Measurements from ENCODE around the gene ZBTB12.
"Not testable (repeated sequence)": the region's sequence is repeated elsewhere in the genome, so short reads cannot be mapped to it uniquely, and the experiment has no call there.

The ZBTB12 gene

DNA sequence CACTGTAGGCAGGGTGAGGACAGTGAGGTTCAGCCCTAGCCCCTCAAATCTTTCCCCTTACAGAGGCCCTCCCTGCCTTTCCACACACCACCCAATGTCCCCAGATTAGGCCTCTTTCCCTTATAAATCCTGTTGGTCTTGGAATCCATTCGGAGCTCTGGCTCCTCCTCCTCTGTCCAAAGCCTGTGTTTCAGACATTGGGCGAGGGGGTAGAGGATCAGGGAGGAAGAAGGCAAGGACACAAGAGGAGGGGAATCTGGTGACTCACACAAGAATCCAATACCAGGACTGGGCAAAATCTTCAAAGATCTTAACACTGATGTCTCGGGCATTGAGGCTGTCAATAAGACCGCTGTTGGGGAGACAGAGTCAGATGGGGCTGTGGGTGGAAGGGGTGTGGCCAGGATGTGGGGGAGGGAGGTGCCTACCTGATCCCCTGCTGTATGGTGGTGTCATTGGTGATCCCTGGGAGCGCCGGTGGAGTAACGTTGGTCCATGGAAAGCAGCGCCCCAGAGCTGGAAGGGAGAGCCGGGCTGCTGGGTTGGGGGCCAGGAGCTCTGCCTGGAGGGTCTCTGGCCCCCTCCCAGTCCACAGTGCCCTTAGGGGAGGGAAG, 30.7 kb downstream of the ZBTB12 start:
- DNase-seq, result peak; percentile 50

DNA sequence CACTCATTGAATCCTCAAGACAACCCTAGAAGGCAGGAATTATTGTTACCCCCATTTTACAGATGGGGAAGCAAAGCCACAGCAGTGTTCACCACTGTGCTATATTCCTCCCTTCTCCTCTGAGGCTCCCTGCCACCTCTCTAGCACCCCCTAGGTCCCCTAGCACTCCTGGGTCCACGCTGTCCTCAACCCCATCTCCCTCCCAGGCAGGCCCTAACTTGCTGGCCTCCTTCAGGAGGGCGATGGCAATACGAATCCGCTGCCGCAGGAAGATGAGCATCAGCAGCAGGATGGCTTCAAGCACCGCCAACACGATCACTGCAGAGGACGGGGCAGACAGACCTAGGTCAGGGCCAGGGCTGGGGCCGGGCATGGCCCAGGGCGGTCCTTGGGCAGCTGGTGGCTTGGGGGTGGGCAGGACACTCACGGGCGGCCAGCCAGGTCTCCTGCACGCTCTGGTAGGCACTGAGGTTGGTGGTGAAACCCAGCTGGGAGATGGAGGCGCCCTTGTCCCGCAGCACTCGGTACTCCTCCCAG, 31.4 kb downstream of the ZBTB12 start:
- DNase-seq, result no peak

GRCh38 chr6:31869343-31869742, 32.5 kb downstream of the ZBTB12 start:
- DNase-seq, result no peak

DNA sequence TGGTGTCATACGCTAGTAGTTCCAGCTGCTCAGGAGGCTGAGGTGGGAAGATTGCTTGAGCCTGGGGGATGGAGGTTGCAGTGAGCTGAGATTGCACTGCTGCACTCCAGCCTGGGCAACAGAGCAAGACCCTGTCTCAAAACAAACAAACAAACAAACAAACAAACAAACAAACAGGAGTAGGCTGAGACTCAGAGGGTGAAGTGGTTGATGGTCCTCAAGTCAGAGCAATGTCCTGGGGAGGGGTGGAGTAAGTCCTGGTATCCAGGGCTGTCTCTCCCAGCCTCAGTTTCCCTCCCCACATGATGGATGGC, 33.3 kb downstream of the ZBTB12 start:
- DNase-seq, result not testable (repeated sequence)

DNA sequence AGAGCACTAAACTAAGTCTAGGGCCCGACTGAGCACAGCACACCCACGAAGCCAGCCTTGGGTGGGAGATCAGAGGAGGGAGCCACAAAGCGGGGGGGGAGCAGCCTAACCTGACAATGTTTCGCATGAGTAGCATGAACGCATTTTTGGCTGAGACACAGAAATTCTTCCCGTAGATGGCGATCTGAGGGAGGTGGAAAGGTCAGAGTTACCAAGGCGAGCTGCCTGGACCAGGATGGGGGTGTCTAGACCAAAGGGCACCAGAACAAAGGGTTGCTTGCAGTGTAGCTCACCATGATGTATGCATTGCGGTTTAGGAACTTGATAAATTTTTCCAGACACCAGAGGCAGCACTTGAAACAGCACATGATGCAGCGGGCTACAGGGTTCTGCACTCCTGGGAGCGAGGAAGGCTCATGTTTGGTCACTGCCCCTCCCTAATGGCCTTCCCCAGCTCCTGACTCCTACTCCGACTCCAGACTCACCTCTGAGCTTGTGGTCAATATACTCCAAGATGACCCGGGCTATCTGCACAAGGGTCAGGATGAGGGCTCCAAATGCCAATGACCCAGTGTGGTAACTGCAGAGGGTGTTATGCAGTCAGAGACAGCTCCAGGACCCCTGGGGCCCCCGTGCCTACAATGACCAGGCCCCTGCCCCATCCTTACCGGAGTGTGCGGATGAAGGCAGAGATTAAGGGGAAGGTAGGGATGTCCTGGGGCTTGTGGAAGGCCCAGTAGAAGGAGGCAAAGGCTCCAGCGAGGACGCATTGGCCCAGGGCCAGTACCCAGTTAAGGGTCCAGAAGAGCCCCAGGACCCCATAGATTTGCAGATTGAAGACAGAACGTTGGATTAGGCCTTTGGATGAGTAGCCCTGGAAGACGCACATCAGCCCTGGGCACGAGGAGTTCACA, 36.4 kb downstream of the ZBTB12 start:
- DNase-seq, result no peak

- DNase-seq, result no peak
These were observed 37.1 kb downstream of the ZBTB12 start for GRCh38 chr6:31864818-31865204.

DNA sequence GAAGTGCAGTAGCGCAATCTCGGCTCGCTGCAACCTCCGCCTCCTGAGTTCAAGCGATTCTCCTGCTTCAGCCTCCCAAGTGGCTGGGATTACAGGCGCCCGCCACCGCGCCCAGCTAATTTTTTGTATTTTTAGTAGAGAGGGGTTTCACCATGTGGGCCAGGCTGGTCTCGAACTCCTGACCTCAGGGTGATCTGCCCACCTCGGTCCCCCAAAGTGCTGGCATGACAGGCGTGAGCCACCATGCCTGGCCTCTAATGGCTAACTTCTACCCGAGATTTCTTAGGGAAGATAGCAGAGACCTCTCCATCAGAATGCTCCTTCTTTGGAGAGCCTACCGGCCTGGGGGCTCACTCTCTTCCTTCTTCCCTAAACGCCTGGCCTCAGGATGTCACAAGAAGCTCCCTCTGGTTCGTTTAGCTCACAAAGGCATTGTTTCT, 37.7 kb downstream of the ZBTB12 start:
- DNase-seq, result not testable (repeated sequence)

DNA sequence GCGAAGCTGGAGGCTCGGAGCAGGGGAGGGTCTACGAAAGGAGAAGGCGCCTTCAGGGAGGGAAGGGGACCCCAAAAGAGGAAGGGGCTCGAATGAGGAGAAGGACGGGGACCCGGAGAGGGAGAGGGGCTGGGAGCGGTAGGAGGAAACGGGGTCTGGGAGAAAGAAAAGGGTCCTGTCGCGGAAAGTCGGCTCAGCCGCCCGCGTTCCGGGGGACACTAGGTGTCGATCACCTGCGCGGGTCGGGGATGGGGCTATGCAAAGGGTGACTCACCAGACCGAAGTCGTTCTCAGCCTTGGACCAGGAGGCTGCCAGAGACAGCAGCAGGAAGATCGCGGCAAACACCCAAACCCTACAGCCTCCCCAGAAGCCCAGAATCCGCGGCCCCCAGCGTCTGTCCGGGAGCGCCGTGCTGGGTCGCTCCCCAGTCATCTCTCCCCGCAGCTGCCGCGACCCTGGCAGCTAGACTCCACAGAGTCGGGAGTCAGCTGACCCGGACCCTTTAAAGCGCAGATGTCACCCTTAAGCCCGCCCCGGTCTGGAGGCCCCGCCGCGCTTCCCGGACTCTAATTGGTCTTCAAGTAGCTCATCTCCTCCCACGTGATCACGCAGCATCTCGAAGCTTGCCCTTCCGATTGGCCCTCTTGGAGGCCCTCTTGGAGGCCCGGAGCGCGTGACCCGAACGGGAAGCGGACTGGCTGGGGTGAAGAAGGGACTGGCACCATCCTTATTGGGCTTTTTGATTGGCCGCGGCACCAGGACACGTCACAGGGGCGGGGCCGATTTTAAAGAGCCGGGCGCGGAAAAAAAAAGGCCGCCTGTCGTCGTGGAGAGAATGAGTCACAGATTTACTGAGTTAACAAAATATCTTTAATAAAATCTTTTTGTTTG, 39.3 kb downstream of the ZBTB12 start, which contains the start of gene NEU1:
Gene NEU1, minus strand, starts transcription at position 478 of the 892 bp plus-strand sequence. Its CDS starts 45 bp downstream, at position 433.
- DNase-seq, result peak; percentile 100

DNA sequence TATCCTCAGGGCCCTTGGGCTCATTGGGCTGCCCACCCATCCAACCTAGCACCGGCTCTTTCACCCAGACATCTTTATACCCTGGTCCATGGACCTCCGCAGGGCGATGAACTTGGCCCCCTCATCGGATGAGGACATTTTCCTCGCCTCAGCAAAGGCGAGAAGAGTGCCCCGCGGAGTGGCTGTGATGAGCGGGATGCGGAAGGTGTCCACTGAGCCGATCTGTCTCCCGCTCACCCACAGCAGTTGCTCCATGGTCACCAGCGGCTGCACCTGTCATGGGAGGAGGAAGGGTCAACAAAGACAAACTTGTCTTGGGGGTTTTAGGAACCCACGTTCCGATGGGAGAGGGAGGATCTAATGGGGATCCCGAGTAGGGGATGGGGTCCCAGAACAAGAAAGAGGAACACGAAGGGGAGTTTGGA, 40.0 kb downstream of the ZBTB12 start:
- DNase-seq, result no peak

GRCh38 chr6:31861150-31861549, 40.7 kb downstream of the ZBTB12 start:
- DNase-seq, result no peak

GRCh38 chr6:31860349-31860748, 41.5 kb downstream of the ZBTB12 start:
- DNase-seq, result no peak

GRCh38 chr6:31859923-31860322, 42.0 kb downstream of the ZBTB12 start:
- DNase-seq, result no peak

DNA sequence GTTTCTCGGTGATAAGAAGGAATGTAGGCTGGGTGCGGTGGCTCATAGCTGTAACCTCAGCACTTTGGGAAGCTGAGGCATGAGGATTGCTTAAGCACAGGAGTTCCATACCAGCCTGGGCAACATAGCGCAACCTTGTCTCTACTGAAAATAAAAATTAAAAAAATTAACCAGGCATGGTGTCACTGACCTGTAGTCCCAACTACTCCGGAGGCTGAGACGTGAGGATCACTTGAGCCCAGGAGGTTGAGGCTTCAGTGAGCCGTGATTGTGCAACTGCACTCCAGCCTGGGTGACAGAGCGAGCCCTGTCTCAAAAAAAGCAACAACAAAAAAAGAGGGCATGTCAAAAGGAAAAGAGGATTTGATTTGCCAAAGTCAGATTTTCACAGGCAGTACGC, 43.2 kb downstream of the ZBTB12 start:
- no peak for DNase-seq

GRCh38 chr6:31857774-31858173, 44.1 kb downstream of the ZBTB12 start:
- not testable (repeated sequence) for DNase-seq

DNA sequence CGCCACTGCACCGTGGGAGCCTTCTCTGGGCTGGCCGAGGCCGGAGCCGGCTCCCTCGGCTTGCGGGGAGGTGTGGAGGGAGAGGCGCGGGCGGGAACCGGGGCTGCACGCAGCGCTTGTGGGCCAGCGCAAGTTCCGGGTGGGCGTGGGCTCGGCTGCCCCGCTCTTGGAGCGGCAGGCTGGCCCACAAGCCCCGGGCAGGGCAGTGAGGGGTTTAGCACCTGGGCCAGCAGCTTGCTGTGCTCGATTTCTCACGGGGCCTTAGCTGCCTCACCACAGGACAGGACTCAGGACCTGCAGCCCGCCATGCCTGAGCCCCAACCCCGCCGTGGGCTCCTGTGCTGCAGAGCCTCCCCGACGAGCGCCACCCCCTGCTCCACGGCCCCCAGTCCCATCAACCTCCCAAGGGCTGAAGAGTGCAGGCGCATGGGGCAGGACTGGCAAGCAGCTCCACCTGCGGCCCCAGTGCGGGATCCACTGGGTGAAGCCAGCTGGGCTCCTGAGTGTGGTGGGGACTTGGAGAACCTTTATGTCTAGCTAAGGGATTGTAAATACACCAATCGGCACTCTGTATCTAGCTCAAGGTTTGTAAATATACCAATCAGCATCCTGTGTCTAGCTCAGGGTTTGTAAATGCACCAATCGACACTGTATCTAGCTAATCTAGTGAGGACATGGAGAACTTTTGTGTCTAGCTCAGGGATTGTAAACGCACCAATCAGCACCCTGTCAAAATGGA, 49.7 kb downstream of the ZBTB12 start:
- DNase-seq, result not testable (repeated sequence)

DNA sequence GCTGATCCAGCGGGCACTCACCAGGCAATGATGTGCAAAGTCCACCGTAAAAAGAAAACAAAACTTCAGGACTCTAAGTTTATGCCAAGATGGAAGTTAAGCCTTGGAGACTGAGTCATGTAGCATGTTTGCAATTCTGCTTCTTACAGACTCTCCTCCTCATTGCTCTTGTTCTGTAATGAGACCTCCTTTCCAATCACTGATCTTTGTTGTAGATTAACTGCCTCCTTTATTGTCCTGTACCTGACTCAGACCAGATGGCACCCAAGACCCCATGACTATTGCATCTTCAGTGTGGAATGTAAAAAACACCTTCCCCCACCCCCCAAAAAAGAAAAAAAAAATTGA, 50.4 kb downstream of the ZBTB12 start:
- DNase-seq, result no peak

DNA sequence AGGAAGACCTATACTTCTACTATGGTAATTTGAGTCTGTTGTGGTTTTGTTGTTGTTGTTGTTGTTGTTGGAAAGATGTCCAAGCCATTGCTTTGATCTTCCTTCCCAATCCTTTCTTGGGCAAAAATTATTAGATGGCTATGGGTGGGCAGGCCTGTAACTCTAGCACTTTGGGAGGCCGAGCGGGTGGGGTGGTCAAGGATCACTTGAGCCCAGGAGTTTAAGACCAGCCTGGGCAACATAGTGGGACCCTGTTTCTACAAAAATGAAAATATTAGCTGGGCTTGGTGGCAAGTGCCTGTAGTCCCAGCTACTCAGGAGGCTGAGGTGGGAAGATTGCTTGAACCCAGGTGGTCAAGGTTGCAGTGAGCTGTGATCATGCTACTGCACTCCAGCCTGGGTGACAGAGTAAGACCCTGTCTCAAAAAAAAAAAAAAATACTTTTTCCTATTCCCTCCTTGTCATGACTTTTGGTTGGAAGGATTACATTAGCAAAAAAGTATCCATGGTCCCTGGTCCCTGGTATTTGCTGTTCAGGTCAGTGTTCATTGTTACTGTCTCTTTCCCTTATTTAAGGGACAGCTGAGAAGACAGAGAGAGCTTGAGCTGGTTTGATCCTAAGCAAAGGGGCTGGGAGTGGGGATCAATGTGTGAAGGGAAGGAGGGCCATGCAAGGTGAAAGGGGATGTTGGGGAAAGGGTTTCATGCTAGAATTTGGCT, 51.0 kb downstream of the ZBTB12 start:
- DNase-seq, result no peak
